A673 (cell line): Measurements from ENCODE around the gene RALGAPA1. TPM values are rescaled to one million over a fixed set of nuclear protein-coding genes. Genes with fewer than 3 reads are reported as not detected.
A peak's percentile ranks its signal among the peaks of the same experiment; 100 is the strongest.

Experiments used
- BruUV-seq: library from RNA; stranded (reverse); fragments of 400-500 nt; replicated peaks from 2 replicates; lab custom pipeline; 2021; lab: Mats Ljungman, UMichigan
- CTCF ChIA-PET: fragments of 300-600 bp; sonication (Branson Sonifier 250); formaldehyde crosslinking; loops from one replicate; lab custom pipeline; 2022; ENCODE audit warnings: antibody characterized with exemption; lab: Charles Lee
- POLR2A ChIA-PET: fragments of 300-600 bp; sonication (Branson Sonifier 250); formaldehyde crosslinking; loops from one replicate; lab custom pipeline; 2022; ENCODE audit warnings: antibody characterized with exemption; ENCODE audit not compliant: low non-redundant PET; lab: Charles Lee
- DNase-seq: peaks from one replicate; pipeline ENCODE4 v3.0.0-alpha.2; 2015; ENCODE audit warnings: low spot score
- H3K27ac ChIP-seq: fragments of 200-600 bp; sonication (generic); 2 replicates; pipeline ENCODE4 v1.5.1; 2016; ENCODE audit warnings: mixed run types, low read depth, mild to moderate bottlenecking, mixed read lengths, antibody characterized with exemption, low read length; ENCODE audit not compliant: poor library complexity, severe bottlenecking
- H3K27me3 ChIP-seq: fragments of 200-600 bp; sonication (generic); replicated peaks from 2 replicates; pipeline ENCODE4 v1.6.1; 2017; ENCODE audit warnings: mixed run types, low read depth, mild to moderate bottlenecking, mixed read lengths, antibody characterized with exemption, low read length; ENCODE audit not compliant: insufficient read depth, poor library complexity
- H3K36me3 ChIP-seq: fragments of 200-600 bp; sonication (generic); 2 replicates; pipeline ENCODE4 v1.6.1; 2016; ENCODE audit warnings: mixed run types, mild to moderate bottlenecking, mixed read lengths, antibody characterized with exemption, low read length; ENCODE audit not compliant: insufficient read depth, poor library complexity, severe bottlenecking
- H3K4me1 ChIP-seq: fragments of 200-600 bp; sonication (generic); 2 replicates; pipeline ENCODE4 v1.6.1; 2017; ENCODE audit warnings: mixed run types, mild to moderate bottlenecking, mixed read lengths, antibody characterized with exemption, low read length; ENCODE audit not compliant: insufficient read depth, poor library complexity, severe bottlenecking
- H3K4me3 ChIP-seq: fragments of 200-600 bp; sonication (generic); 2 replicates; pipeline ENCODE4 v1.5.1; 2016; ENCODE audit warnings: low read depth, mixed run types, mild to moderate bottlenecking, mixed read lengths, low read length; ENCODE audit not compliant: poor library complexity, severe bottlenecking
- H3K9me3 ChIP-seq: fragments of 200-600 bp; sonication (generic); 2 replicates; pipeline ENCODE4 v1.6.1; 2016; ENCODE audit warnings: mixed run types, low read depth, mild to moderate bottlenecking, mixed read lengths, antibody characterized with exemption, low read length; ENCODE audit not compliant: poor library complexity, severe bottlenecking
- EZH2 ChIP-seq: fragments of 200-600 bp; sonication (generic); IDR thresholded peaks from 2 replicates; pipeline ENCODE4 v1.6.1; 2017; ENCODE audit warnings: borderline replicate concordance, low read depth, mild to moderate bottlenecking, mixed read lengths, antibody characterized with exemption, low read length; ENCODE audit not compliant: poor library complexity, severe bottlenecking
- intact Hi-C: fragments of 100-400 bp; cut with micrococcal nuclease; formaldehyde crosslinking; loops from one replicate; pipeline ENCODE4 v1.10.0; 2022; ENCODE audit not compliant: unreplicated experiment
- total RNA-seq: library from RNA; stranded (reverse); gene quantifications from 2 replicates; pipeline ENCODE4 v1.2.3, GENCODE V29; 2021
- TF ChIP-seq, protein P1 (sequence below): fragments of 300-800, 200-600 bp; sonication (generic); conservative IDR thresholded peaks from 2 replicates; pipeline ENCODE4 v1.5.1; 2017; ENCODE audit warnings: low read depth, mild to moderate bottlenecking, antibody characterized with exemption, low read length, moderate library complexity, mixed read lengths

The RALGAPA1 gene
- total RNA-seq, 1 experiment from 2014 or later, result 42.4 TPM

GRCh38 chr14:35809597-35809996 lies 502 bp upstream of the RALGAPA1 start:
- ChIA-PET CTCF (interaction anchor here (1.4 kb wide), 2 partner anchors 9 to 12 kb away, joined by 3 to 8 read pairs; no protein-coding TSS in a partner anchor), POLR2A (interaction anchor here (0.6 kb wide), 1 partner anchor 26 kb away, joined by 3 read pairs; no protein-coding TSS in a partner anchor)
- Histone ChIP-seq H3K4me1 (peaks cover 12% of the 10 kb centered on the region), H3K4me3 (peak overlapping the region; percentile 93), H3K36me3 (no peaks in the 10 kb centered on the region), H3K27ac (no peak overlapping the region), H3K9me3 (no peaks in the 10 kb centered on the region), H3K27me3 (no peaks in the 10 kb centered on the region)
- intact Hi-C loops, result loop anchor here (5.0 kb wide), 1 partner anchor 112 kb away; no protein-coding TSS in a partner anchor
- TF ChIP-seq, protein P1, sequence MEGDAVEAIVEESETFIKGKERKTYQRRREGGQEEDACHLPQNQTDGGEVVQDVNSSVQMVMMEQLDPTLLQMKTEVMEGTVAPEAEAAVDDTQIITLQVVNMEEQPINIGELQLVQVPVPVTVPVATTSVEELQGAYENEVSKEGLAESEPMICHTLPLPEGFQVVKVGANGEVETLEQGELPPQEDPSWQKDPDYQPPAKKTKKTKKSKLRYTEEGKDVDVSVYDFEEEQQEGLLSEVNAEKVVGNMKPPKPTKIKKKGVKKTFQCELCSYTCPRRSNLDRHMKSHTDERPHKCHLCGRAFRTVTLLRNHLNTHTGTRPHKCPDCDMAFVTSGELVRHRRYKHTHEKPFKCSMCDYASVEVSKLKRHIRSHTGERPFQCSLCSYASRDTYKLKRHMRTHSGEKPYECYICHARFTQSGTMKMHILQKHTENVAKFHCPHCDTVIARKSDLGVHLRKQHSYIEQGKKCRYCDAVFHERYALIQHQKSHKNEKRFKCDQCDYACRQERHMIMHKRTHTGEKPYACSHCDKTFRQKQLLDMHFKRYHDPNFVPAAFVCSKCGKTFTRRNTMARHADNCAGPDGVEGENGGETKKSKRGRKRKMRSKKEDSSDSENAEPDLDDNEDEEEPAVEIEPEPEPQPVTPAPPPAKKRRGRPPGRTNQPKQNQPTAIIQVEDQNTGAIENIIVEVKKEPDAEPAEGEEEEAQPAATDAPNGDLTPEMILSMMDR, result no peak
- no peak for TF ChIP-seq EZH2
- no peak for DNase-seq
- no TSS peak for BruUV-seq

DNA sequence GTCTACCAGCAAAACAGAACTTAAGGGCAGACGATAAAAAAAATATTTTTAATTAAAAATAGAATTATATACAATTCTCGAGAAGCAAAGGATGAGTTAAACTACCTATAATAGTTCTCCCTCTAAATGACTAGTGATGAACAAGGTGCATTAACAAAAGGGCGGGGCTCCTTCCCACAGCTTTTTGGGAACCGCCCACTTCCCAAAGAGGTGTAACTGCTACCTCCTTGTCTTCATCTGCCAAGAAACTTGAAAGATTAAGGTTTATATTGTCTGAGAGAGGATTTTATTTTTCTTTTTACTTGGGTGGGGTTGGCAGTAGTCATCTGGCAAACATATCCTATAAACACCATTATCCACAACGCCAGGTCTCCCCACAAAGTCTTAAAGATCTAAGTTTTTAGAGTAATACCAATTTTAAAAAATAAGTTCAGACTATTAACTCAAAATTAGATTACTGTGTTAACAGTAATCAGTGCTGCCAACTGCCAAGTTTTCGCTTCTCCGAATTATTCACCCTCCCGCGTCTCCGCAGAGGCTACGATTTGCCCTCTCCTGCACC lies 938 bp downstream of the RALGAPA1 start:
- TF ChIP-seq, protein P1, result no peak
- TF ChIP-seq EZH2, result no peak
- CTCF ChIA-PET, result no interaction called here

DNA sequence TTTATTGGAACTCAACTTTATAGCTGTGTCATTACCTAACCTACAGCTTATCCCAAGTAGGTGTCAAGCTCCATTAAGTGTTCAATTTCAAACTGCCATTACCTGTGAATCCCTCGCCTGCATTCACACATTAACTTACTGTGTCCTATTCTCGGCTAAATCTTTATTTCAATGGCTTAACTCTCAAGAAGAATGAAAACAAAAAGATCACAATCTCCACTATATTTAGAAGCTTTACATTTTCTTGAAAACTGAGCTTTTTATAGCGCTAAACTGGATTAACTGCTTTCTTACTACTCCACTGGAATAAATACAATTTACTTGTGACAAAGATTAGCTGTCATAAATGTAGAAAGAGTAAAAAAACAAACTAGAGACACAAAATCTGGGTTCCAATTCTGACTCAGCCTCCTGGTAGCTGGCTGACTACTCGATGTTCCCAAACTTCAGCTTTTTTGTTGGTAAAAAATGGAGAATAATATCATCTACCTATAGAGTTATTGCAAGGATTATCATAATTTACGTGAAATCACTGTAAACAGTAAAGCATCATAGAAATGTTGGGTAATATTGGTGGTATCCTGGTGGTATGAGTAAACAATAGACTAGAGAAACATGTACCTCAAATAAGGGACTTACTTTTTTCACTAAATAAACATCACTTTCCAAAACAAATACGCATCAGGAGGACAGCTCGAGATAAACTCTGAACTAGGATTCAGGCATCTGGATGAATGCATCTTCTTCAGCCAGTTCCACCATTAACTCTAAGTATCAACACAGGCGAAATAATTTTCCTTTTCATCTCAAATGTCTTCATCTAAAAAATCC lies 1.7 kb downstream of the RALGAPA1 start:
- Histone ChIP-seq H3K27ac (no peak overlapping the region), H3K36me3 (no peaks in the 10 kb centered on the region), H3K9me3 (no peaks in the 10 kb centered on the region), H3K4me3 (peak overlapping the region; percentile 93), H3K4me1 (peaks cover 12% of the 10 kb centered on the region), H3K27me3 (no peaks in the 10 kb centered on the region)
- no peak for DNase-seq
- POLR2A ChIA-PET, result no interaction called here
- BruUV-seq, result TSS peak; percentile 44
- CTCF ChIA-PET, result no interaction called here
- intact Hi-C loops, result loop anchor here (5.0 kb wide), 1 partner anchor 110 kb away; no protein-coding TSS in a partner anchor
- TF ChIP-seq, protein P1, result no peak
- TF ChIP-seq EZH2, result no peak

More for the DNA sequence above, 938 bp downstream of the RALGAPA1 start:
- no peaks in the 10 kb centered on the region for H3K27me3 ChIP-seq
- H3K9me3 ChIP-seq, result no peaks in the 10 kb centered on the region
- intact Hi-C loops, result loop anchor here (5.0 kb wide), 1 partner anchor 111 kb away; no protein-coding TSS in a partner anchor
- peak overlapping the region; percentile 93 for H3K4me3 ChIP-seq
- BruUV-seq, result no TSS peak
- H3K27ac ChIP-seq, result peak overlapping the region; percentile 89
- H3K36me3 ChIP-seq, result no peaks in the 10 kb centered on the region
- POLR2A ChIA-PET, result no interaction called here
- no peak for DNase-seq
- peaks cover 12% of the 10 kb centered on the region for H3K4me1 ChIP-seq
